ENCODE data around the gene SUPT20HL1.
A peak's percentile ranks its signal among the peaks of the same experiment; 100 is the strongest.

The SUPT20HL1 gene

DNA sequence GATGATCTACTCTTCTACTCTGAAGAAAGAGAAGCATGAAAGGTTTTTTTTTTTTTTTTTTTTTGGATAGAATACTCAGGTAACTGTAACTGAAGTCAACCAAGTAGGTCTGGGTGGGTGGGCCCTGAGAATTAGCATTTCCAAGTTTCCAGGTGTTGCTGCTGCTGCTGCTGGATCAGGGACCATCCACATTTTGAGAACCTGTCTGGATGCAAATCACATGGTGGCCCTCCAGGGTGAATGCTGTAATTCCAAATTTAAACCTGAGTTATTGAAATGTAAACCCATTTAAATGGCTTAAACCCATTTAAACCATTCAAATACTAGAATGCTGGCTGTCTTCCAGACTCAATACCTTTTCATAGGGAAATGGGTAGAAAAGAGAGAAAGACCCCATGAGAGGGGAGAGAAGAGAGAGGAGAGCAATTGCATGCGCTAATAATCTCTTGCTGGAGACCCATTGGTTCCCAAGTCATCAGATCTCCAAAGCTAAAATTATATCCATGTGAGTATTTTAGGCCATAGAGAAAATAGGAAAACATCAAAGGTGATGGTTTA, 17.6 kb downstream of the SUPT20HL1 start:
- Histone ChIP-seq H3K4me1 (ENCODE audit: control insufficient read depth, insufficient read depth, low read length) (peaks cover 4% of the 10 kb centered on the region), H3K27ac (ENCODE audit: extremely low read depth, low read depth, low read length) (no peak overlapping the region), H3K36me3 (ENCODE audit: control insufficient read depth in 2 of 2, insufficient read depth in 1 of 2, low read length in 2 of 2) (no peaks in the 10 kb centered on the region), H3K4me3 (ENCODE audit: low read depth, low read length) (no peak overlapping the region), H3K9me3 (ENCODE audit: control insufficient read depth, insufficient read depth, low read depth, low read length) (no peaks in the 10 kb centered on the region)
- POLR2A ChIA-PET, result no interaction called here
- CTCF ChIA-PET, result interaction anchor here (0.6 kb wide), 2 partner anchors 137 to 725 kb away, joined by 3 read pairs; no protein-coding TSS in a partner anchor
- TF ChIP-seq ZNF558 (tag by site-specific recombination; IDR thresholded peaks at IDR 0.05) (no peak), ZNF37A (tag by site-specific recombination; IDR thresholded peaks at IDR 0.05) (no peak)

GRCh38 chrX:24378706-24379105, 18.3 kb downstream of the SUPT20HL1 start:
- Histone ChIP-seq H3K36me3 (ENCODE audit: control insufficient read depth in 2 of 2, insufficient read depth in 1 of 2, low read length in 2 of 2) (no peaks in the 10 kb centered on the region), H3K27ac (ENCODE audit: extremely low read depth, low read depth, low read length) (no peak overlapping the region), H3K4me3 (ENCODE audit: low read depth, low read length) (no peak overlapping the region), H3K4me1 (ENCODE audit: control insufficient read depth, insufficient read depth, low read length) (peaks cover 4% of the 10 kb centered on the region), H3K9me3 (ENCODE audit: control insufficient read depth, insufficient read depth, low read depth, low read length) (no peaks in the 10 kb centered on the region)
- ChIA-PET CTCF (interaction anchor here (0.6 kb wide), 2 partner anchors 137 to 724 kb away, joined by 3 read pairs; no protein-coding TSS in a partner anchor), POLR2A (no interaction called here)
- TF ChIP-seq ZNF560 (tag by site-specific recombination; IDR thresholded peaks at IDR 0.05; ENCODE audit: borderline replicate concordance), result no peak
- TF ChIP-seq ZNF660 (tag by site-specific recombination; IDR thresholded peaks at IDR 0.05), result no peak
- TF ChIP-seq ZSCAN16 (tag by site-specific recombination; IDR thresholded peaks at IDR 0.05), result no peak
- TF ChIP-seq PRDM1 (tag by site-specific recombination; IDR thresholded peaks at IDR 0.05), result no peak
- no peak for TF ChIP-seq ZEB2 (tag by site-specific recombination; IDR thresholded peaks at IDR 0.05)
- no peak for TF ChIP-seq ELK4 (IDR thresholded peaks at IDR 0.05; ENCODE audit: borderline replicate concordance, low read depth, low read length)
- TF ChIP-seq ZNF701 (tag by site-specific recombination; IDR thresholded peaks at IDR 0.05), result no peak
- no peak for TF ChIP-seq SALL2 (tag by site-specific recombination; IDR thresholded peaks at IDR 0.05; ENCODE audit: borderline replicate concordance)
- no peak for TF ChIP-seq ZFP3 (tag by site-specific recombination; IDR thresholded peaks at IDR 0.05; ENCODE audit: low read depth)
- no peak for TF ChIP-seq ZBTB48 (tag by site-specific recombination; IDR thresholded peaks at IDR 0.05)
- no peak for TF ChIP-seq ZNF548 (tag by site-specific recombination; IDR thresholded peaks at IDR 0.05)
- no peak for TF ChIP-seq ZSCAN23 (tag by site-specific recombination; IDR thresholded peaks at IDR 0.05)

DNA sequence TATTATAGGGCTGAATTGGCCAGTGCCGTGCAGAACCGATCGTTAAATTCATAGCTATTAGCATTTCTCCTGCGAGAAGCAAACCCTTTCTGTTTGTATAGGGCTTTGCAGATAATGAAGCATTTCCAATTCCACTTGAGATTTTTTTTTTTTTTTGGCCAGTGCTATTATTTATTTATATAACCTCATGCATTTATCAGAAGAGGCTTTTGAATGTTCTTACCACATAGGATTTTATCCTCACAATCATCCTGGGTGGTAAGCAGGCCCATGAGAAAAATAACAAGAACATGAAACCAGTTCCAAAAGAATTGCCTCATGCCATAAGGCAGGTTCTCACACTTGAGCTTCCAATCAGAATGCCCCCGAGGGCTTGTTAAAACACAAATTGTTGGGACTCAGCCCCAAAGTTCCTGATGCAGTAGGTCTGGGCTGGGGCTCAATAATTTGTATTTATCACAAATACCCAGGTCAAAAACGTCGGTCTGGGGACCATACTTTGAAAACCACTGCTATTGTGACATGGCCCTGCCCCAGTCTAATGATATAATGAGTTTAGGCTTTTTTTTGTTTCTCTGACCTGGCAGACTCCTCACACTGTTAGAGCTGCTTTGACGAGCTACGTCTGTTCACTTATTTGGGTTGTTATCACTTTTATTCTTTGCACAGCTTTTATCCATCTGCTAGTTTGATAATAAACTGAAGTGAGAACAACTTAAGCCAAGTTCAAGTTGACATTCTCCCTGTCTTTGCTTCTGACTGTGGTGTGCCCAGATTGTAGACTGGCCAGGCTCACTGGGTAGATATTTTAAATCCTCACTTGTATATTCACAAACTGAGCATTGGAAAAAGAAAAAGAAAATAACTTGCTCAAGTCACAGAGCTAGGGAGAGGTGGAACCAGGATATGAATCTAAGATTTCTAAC, 20.1 kb downstream of the SUPT20HL1 start:
- H3K36me3 ChIP-seq (ENCODE audit: control insufficient read depth in 2 of 2, insufficient read depth in 1 of 2, low read length in 2 of 2), result no peaks in the 10 kb centered on the region
- peak overlapping the region; percentile 58 for H3K27ac ChIP-seq (ENCODE audit: extremely low read depth, low read depth, low read length)
- ChIA-PET CTCF (interaction anchor here (0.6 to 5.1 kb wide), 9 partner anchors 10 to 764 kb away, joined by 3 to 50 read pairs (median 3); no protein-coding TSS in a partner anchor), POLR2A (no interaction called here)
- peaks cover 6% of the 10 kb centered on the region for H3K4me1 ChIP-seq (ENCODE audit: control insufficient read depth, insufficient read depth, low read length)
- no peak overlapping the region for H3K4me3 ChIP-seq (ENCODE audit: low read depth, low read length)
- H3K9me3 ChIP-seq (ENCODE audit: control insufficient read depth, insufficient read depth, low read depth, low read length), result no peaks in the 10 kb centered on the region
- peak; percentile 31; the same call in 1 of the 2 replicates for TF ChIP-seq OSR2 (tag by site-specific recombination; IDR thresholded peaks at IDR 0.05)
- TF ChIP-seq PATZ1 (tag by site-specific recombination; IDR thresholded peaks at IDR 0.05), result no peak
- 0 out of 2 replicates have a peak, but pooled peaks have one; percentile 31 for TF ChIP-seq ZEB2 (tag by site-specific recombination; IDR thresholded peaks at IDR 0.05)
- peak; percentile 96 for TF ChIP-seq GLIS1 (tag by site-specific recombination; IDR thresholded peaks at IDR 0.05)
- peak; percentile 73; the same call in 1 of the 2 replicates for TF ChIP-seq ZNF843 (tag by site-specific recombination; IDR thresholded peaks at IDR 0.05)
- TF ChIP-seq GLI2 (tag by site-specific recombination; IDR thresholded peaks at IDR 0.05; ENCODE audit: borderline replicate concordance, low read depth), result peak; percentile 65; the same call in 1 of the 2 replicates
- no peak for TF ChIP-seq ZNF354C (tag by site-specific recombination; IDR thresholded peaks at IDR 0.05; ENCODE audit: borderline replicate concordance, low read depth)
- TF ChIP-seq PRDM10 (tag by site-specific recombination; IDR thresholded peaks at IDR 0.05), result peak; percentile 59
- no peak for TF ChIP-seq ZNF548 (tag by site-specific recombination; IDR thresholded peaks at IDR 0.05)
- TF ChIP-seq ZBTB8A (tag by site-specific recombination; IDR thresholded peaks at IDR 0.05), result peak; percentile 65; the same call in 1 of the 2 replicates
- 0 out of 2 replicates have a peak, but pooled peaks have one; percentile 16 for TF ChIP-seq ZNF335 (tag by site-specific recombination; conservative IDR thresholded peaks at IDR 0.05)
- TF ChIP-seq KLF10 (tag by site-specific recombination; IDR thresholded peaks at IDR 0.05), result no peak

Measured in HEK293 (cell line).